HG03097 (cell line): Measurements from ENCODE around the gene AMIGO3.
A peak's percentile ranks its signal among the peaks of the same experiment; 100 is the strongest.

ENCODE experiments used
- ATAC-seq: cut with Tn5 transposase; IDR thresholded peaks from one replicate; pipeline ENCODE4 v1.9.1; 2021; ENCODE audit not compliant: unreplicated experiment, low FRiP score

The AMIGO3 gene

DNA sequence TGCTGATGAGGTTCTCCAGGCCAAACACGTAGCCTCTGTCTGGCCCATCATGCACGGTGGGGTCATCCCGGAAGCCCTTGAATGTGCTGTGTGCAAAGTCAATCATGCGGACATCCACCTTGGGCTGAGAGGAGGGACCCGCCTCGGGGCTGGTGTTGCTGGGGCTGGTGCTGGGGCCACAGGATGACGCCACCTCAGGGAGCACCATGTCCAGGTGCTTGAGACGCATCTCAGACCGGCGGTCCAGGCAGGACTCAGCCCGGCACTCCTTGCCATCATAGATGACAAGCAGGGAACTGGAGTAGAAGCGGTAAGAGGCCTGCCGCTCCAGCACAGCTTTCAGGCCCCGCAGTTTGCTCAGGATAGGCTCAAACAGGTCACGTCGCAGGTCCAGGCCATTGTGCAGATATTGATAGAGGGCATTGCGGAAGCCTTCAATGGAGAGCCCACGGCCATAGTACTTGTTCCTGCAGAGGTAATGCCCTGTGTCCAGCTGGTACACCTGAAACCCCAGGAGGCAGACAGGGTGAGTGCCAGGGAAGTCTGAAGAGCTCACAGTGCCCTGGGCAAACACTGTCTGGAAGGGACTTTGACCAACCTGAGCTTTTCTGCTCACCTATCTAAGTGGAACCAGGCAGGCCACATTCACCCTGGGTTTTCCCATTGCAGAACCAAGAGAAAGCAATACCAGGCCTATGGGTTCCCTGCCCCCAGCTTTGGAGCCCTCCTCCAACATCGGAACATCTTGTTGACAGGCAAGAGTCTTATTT lies 7.9 kb upstream of the AMIGO3 start:
- no peak for ATAC-seq

DNA sequence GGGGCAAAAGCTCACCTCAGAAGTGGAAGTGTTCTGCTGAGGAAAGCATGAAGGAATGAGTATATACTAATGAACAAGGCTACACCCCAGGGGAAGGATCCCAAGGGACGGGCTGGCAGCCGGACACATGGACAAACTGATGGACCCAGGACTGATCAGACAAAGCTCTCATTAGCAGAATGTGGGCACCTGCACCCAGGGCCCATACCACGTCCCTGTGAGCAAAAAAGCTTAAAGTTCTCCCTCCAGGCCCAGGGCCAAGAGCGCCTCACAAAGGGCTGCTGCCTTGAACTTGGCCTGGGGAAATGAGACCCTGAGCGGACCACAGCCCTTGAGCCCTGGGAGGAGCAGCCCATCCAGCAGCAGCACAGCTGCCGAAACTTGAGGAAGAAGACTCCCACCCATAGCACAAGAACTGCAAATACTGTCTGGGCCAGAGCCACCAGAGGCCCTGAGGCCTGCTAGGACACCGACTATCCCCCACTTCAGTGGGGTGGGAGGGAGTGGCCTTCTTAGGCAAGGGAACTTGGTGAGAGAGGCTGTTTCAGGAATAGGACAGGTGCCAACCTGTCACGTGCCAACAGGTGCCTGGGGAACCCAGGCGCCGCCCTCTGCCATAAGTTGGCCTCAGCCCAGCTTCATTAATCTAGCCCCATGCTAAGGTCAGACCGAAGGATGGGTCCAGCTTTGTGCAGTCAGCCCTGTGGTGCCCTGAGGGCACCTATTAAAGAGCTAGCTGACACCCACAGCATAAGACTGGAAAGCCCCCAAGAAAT lies 6.6 kb upstream of the AMIGO3 start:
- no peak for ATAC-seq

DNA sequence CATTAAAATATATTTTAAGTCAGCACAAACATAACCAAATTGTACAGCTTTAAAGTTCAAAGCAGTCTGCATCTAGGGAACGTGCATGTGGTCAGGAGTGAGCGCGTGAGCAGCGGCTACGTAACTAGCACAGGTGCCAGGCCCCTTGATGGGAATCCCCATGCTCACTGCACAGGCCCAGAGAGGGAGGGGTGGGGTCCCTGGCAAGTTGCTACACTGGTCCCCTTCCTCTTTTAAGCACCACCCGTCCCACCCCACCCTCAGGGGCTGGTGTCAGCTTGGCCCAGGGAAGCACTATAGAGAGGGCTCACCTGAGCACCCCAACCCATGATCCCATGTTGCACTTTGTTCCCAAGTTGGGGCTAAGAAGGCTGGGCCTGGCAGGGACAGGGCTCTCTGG lies 5.1 kb upstream of the AMIGO3 start:
- no peak for ATAC-seq

DNA sequence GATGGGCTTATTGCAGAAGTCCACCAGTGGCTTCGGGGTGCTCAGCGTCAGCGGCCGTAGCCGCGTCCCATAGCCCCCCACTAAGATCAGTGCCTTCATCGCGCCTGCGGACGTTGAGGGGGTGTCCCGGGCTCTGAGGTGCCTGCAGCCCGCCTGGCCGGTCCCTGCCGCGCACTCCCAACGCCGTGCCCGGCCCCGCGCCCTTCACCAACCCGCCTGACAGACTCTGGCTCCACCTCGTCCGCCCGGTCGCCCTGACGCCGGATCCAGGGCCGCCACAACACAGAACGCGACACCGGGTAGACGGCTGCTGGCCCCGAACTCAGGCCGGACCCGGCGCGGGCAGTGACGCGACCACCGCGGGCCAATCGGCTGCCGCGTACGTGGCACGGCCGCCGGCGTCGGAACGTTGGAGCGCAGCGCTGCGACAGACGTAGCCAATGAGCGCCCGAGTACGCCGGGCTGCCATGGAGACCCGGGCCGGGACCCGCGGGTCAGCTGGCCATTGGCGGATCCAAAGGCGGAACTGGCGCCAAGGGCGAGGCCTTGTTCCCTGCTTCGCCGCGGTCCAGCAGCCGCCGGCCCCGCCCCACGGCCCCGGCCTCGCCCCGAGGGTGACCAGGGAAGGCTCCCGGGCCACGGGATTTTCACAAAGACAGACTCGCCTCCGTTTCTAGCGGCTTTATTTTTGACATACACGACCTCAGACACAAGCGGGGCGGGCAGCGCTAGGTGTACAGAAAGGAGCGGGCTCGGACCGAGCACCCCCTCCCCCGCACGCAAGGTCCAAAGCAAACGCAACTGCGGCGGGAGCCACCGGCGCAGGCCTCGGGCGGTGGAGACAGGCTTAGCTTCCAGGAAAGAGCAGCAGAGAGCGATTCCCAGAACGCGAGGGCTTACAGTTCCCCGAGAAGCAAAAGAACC lies 4.4 kb upstream of the AMIGO3 start, which contains the start of gene GMPPB:
TSS of gene GMPPB (minus strand) at position 324 of the 924 bp plus-strand sequence. CDS start at position 99, 225 bp downstream.
- ATAC-seq = peak; percentile 64

DNA sequence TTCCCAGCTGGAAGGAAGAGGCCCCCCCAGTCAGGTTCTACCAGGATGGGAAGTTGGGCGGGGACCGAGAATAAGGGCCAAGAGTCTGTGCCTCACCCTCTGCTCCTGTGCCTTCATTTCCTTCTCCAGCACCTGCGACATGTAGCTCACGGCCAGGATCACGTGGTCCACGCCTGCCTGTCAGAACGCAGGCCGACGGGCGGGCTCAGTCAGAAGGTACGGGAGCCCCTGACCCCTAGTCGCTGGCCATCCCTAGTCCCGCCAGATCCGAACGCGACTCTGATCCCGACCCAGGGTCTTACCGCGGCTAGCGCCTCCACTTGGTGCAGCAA lies 3.8 kb upstream of the AMIGO3 start:
- ATAC-seq = peak; percentile 3

DNA sequence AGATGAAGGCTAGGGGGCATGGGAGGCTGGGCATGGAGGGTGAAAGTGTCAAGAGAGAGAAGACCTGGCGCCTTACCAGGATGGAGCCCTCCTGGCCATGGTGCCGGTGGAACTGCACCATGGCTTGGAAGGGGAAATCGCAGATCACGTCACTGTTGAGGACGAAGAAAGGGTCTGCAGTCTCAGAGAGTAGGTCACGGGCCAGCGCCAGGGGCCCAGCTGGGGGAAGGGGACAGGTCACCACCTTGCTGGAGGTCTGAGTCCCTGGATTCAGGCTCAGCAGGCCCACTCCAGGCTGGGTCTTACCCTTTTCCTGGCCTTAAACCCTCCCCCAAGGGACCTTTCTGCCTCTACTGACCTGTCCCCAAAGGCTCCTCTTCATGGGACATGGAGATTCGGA lies 3.4 kb upstream of the AMIGO3 start:
- ATAC-seq = no peak

DNA sequence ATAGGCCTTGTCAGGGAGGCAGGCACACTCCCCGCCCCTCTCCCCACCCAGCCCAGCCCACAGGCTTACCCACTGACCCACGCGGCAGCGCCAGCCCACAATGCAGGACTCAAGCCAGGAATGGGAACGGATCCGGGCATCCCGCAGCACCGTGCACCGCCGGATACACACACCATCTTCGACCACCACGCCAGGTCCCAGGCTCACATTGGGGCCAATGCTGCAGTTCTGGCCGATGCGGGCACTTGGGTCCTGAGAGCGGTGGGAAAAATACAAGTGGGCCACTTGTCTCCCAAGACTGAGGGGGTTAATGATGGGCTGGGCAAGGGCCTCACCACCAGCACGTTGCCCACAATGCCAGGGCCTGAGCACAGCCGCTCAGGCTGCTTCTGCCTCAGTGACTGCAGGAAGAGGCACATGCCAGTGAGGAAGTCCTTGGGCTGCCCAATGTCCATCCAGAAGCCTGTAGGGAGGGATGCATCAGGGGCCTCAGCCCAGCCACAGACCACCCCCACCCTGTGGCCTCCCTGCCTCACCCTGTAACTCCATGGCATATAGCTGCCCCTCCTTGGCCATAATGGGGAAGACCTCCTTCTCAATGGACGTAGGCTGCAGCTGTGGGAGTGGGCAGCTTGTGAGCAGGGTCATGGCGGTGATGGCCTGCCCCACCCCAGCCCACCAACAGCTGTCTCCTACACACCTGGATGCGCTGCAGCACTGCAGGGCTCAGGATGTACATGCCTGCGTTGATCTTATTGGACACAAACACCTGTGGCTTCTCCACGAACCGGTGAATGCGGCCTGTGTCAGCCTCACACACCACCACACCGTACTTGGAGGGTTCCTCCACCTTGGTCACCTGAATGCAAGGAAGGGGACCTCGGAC lies 2.7 kb upstream of the AMIGO3 start:
- ATAC-seq = no peak

DNA sequence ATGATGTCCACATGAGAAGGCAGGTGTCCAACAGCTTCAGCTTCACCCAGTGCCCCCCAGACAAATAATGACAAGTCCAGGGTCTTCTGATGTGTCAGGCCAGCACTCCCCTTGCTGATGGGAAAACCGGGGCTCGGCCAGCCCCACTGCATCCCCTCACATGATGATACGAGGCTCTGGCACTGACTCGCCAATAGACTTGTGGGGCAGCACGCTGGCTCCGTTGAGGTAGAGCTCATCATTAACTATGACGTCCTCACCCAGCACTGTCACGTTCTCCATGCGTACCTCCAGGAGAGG lies 2.1 kb upstream of the AMIGO3 start:
- ATAC-seq = no peak

DNA sequence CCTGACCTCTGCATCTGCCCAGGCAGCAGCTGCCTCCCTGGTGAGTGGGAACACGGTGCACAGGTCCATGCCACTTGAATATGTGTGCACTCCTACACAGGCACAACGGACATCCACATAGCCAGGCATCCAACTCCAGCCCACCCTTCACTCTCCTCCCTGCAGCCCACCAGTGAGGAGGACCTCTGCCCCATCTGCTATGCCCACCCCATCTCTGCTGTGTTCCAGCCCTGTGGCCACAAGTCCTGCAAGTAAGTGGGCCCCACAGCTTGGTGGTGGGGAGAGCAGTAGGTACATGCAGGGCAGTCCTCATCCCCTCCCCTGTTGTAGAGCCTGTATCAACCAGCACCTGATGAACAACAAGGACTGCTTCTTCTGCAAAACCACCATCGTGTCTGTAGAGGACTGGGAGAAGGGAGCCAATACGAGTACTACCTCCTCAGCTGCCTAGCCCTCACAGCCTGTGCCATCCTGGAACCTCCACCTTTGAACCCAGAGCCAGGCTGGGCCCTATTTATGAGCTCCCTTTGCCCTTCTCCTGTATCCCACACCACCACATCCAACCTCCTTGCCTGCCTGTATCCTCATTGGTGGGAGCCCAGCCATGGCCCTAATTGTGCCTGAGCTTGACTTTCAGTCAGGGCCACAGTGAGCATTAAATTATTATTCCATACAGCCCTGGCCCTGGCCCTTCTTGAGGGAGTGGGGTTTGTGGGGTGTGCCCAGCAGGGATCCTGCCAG lies 1.5 kb upstream of the AMIGO3 start:
- ATAC-seq = no peak

DNA sequence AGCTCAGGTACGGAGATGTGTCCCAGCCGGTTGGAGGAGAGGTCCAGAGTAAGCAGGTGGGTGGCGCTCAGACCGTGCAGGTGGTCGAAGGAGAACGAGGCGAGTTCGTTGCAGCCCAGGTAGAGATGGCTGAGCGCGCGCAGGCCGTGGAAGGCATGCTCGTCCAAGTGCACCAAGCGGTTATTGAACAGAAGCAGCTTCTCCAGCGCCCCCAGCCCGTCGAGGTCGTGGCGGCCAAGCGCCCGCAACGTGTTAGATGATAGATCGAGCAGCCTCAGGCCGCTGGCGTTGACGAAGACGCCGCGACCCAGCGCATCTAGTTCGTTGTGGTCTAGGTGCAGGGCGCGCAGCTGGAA lies 648 bp downstream of the AMIGO3 start:
- no peak for ATAC-seq

DNA sequence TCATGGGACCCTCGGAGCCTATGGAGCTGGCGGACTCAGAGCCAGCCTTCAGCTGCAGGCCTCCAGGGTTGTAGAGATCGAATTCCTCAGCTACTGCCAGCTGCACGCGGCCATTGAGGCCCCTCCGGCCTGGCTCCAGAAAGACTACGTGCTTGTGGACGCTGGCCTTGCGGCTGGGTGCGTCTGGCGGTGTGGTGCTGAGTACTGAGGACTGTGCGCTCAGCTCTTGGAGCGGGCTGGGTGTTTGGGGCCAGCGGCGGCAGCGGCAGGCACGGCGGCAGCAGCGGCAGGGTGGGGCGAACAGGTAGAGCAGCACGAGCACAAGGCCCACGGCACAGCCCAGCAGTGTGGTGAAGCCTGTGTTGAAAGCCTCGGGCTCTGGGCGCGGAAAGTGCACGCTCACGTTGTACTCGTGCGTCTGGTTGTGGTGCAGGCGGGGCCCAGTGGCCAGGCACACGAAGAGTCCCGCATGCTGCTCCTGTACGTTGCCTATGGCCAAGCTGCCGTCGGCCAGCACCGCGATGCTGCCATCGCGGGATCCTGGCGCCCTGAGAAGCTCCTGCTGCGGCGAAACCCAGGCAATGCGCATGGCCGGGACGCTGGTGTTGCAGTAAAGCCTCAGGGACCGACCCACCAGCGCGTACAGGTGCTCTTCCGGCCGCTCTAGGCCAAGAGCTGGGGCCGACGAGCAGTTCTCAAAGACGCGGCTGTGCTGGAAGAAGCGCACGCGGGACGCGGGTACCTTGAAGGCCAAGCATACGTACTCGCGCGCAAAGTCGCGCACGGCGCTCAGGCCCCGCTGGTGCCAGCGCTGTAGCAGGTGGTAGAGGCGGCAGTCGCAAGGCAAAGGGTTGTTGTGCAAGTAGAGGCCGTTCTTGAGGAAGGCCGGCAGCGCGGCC lies 1.3 kb downstream of the AMIGO3 start:
- no peak for ATAC-seq

DNA sequence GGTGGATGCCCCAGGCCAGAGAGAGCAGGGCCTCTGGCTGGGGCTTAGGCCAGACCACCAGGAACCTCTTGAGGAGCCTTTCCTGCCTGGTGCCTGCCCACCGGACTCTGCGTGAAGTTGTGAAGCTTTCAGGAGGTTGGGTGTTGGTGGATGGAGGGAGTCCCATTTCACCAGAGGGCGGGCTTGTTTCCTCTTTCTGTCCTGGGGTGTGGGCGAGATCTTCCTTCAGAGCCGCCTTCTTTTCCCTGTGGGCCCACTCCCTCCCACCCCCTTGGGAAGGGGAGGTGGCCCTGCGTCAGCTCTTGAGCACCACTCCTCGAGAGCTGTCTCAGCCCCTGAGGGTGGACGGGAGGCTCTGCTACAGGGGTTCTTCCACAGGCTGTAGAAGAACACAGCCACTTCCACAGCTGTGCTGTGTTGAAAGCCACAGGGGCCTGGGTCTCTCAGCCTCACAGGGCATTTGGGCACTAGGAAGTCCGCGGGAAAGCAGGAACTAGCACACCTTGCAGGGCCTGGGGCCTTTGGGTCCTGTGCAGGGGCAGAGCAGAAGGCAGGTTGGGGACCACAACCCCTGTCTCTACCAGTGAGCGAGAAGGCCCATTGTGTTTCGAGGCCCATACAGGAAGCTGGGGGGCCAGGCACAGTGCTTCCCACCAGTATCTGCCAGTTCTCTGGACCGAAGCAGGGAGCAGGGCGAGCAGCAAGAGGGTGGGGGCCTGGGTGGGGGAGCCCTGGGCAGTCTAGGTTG lies 2.1 kb downstream of the AMIGO3 start:
- ATAC-seq = no peak

DNA sequence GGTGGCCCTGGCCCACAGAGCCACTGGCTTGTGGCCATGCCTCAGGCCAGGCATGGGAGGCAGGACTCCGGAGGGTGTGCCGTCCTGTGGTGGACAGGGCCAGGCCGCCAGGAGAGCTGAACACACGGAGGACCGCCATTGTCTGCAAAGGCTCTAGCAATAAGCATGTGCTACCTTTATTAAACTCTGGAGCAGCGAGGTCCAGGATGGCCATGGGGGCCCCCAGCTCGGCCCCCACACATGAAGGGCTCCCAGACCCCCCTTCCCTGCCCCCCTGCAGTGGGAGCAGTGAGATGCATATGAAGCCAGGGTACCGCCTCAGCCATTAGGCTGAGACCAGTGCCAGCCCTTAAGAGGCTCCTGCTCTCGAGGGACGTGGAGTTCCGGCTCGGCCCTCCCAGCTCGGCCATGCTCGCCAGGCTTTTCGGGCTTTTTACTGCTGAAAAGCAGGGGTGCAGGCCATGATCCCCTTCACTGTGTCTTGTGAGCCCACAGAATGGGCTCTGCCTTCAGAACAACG lies 2.7 kb downstream of the AMIGO3 start:
- no peak for ATAC-seq

DNA sequence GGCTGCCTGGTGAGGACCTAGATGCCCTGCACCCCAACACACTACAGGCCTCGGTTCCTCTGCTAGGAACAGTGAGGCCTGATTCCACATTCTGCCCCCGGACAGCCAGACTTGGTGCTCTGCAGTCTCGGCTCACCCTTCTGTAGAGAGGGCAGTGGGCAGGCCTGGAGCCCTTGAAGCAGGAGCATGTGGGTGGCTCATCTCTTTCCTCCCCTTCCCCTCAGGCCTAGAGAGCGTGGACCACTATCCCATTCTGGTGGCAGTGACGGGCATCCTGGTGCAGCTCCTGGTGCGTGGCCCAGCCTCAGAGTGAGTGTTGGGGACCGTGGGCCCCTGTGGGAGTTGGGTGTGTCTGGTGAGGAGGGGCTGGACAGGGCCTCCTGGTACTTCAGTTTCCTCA lies 3.3 kb downstream of the AMIGO3 start:
- ATAC-seq = no peak

DNA sequence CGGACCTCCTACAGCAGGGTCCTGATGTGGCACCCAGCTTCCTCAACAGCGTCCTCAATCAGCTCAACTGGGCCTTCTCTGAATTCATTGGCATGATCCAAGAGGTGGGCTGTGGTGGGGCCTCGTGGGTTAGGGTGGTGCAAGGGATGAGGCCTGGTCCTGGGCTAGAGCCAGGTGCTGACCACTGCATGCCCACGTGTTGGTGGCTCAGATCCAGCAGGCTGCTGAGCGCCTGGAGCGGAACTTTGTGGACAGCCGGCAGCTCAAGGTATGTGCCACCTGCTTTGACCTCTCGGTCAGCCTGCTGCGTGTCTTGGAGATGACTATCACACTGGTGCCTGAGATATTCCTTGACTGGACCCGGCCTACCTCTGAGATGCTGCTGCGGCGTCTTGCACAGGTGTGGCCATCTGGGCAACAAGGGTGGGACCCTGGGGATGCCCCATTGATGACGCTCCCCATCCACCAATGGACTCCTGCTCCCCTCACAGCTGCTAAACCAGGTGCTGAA lies 3.8 kb downstream of the AMIGO3 start:
- no peak for ATAC-seq

DNA sequence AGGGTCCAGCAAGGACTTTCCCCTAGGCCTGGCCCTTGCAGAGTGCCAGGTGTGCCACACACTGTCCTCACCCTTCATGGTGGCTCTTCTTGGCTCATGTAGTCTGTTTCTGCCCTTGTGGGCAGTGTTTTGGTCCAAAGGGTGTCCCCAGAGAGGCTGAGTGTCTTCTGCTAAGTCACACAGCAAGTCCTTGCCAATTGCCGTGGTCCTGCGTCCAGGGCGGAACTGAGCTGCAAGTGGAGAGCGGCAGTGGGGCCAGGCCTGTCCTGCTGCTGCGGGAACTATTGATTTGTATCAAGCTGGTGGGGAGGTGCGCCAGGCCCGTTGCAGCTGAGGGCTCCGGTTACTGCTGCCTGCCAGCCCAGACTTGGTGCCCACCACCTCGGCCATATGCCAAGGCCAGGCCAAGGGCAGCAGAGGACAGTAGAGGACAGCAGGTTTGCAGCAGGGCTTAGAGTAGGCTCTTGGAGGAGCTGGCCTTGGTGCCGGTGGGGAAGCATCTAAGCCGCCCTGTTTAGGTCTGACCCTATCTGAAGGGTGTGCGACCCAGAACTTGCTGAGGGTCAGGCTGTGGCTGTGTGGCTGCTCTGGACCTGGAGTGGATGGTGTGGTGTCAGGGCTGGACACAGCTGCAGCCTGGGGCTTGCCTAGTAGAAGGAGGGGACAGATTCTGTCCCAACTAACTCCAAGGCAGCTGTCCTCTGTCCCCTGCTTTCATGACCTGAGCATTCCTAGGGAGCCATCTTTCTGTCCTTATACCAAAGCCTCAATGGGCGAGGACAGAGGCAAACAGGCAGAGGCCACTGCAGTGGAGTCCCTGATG lies 4.5 kb downstream of the AMIGO3 start:
- ATAC-seq = no peak
